ENCODE results near the gene ARL5A.

GRCh38 chr2:151815821-151816489 lies 12.3 kb downstream of the ARL5A start:
- TF ChIP-seq POLR2A (IDR thresholded peaks at IDR 0.05) (no peak), CTCF (IDR thresholded peaks at IDR 0.05) (no peak)

All from body of pancreas (tissue), 4 donors.